HepG2 (cell line): ENCODE measurements around the gene STUM. TPM values are rescaled to one million over a fixed set of nuclear protein-coding genes. Genes with fewer than 3 reads are reported as not detected.

ENCODE experiments used
- ATAC-seq: fragments of 200-7000 bp; cut with Tn5 transposase; 3 replicates; pipeline ENCODE4 v1.9.1; 2020; ENCODE audit warnings: mild to moderate bottlenecking, moderate library complexity
- BruUV-seq: library from RNA; stranded (reverse); fragments of 400-500 nt; replicated peaks from 2 replicates; lab custom pipeline; 2021; lab: Mats Ljungman, UMichigan
- CTCF ChIA-PET: fragments of 300-600 bp; formaldehyde crosslinking; extraction: SDS; loops from one replicate; lab custom pipeline; 2021; ENCODE audit warnings: low total read pairs, inconsistent platforms, low intra/inter-chr PET ratio; lab: Yijun Ruan, JAX
- POLR2A ChIA-PET: fragments of 350-600 bp; sonication (Branson Sonifier 250); formaldehyde crosslinking; loops from one replicate; lab custom pipeline; 2020; ENCODE audit warnings: antibody characterized with exemption, inconsistent platforms; lab: Yijun Ruan, JAX
- DNase-seq: peaks from one replicate; pipeline ENCODE4 v3.0.0-alpha.2; 2015; ENCODE audit warnings: low spot score
- FAIRE-seq: peaks from 3 replicates; lab custom pipeline; 2011; peaks lifted over from hg19 to GRCh38; lab: Jason Lieb, UNC
- H2AFZ ChIP-seq: one replicate; pipeline ENCODE4 v1.6.1; 2011; ENCODE audit warnings: low read length, inconsistent platforms
- H3K27ac ChIP-seq: fragments of 300-600 bp; 3 replicates; pipeline ENCODE4 v1.8.0; 2011; ENCODE audit warnings: mixed run types, mild to moderate bottlenecking, mixed read lengths, low read length, inconsistent platforms; ENCODE audit not compliant: insufficient read depth; ENCODE audit errors: extremely low read length
- H3K27me3 ChIP-seq, 2 experiments: fragments of 200-600 bp in 1 of 2; 2 replicates in 1 of 2; 3 replicates in 1 of 2; pipeline versions ENCODE4 v1.6.0 to v1.8.0; 2011; ENCODE audit warnings: low read length in 2 of 2, mild to moderate bottlenecking in 2 of 2, moderate library complexity in 2 of 2, inconsistent platforms in 1 of 2; ENCODE audit not compliant: insufficient read depth in 2 of 2, control insufficient read depth in 1 of 2
- H3K36me3 ChIP-seq, 2 experiments: fragments of 200-600 bp in 1 of 2; replicated peaks in 1 of 2; 2 replicates in 1 of 2; 3 replicates in 1 of 2; pipeline versions ENCODE4 v1.5.1 to v1.8.0; 2011; ENCODE audit warnings: low read length in 2 of 2, inconsistent platforms in 1 of 2; ENCODE audit not compliant: insufficient read depth in 2 of 2, control insufficient read depth in 1 of 2
- H3K4me1 ChIP-seq: 2 replicates; pipeline ENCODE4 v1.5.1; 2012; ENCODE audit warnings: low read length, inconsistent platforms; ENCODE audit not compliant: insufficient read depth
- H3K4me2 ChIP-seq: 2 replicates; pipeline ENCODE4 v1.6.0; 2011; ENCODE audit warnings: low read depth, low read length, inconsistent platforms
- H3K4me3 ChIP-seq, 3 experiments: fragments of 200-600 bp in 1 of 3; sonication (generic), shearing (Covaris generic) in 1 of 3; replicated peaks in 1 of 3; 2 replicates each; pipeline ENCODE4 v1.5.1; 2011 to 2016; ENCODE audit warnings: low read length in 3 of 3, inconsistent platforms in 2 of 3, low read depth in 2 of 3, mild to moderate bottlenecking in 2 of 3, control low read depth in 1 of 3, mixed read lengths in 1 of 3; ENCODE audit not compliant: insufficient read depth in 1 of 3
- H3K79me2 ChIP-seq: one replicate; pipeline ENCODE4 v1.6.1; 2011; ENCODE audit warnings: low read length, inconsistent platforms; ENCODE audit not compliant: insufficient read depth
- H3K9ac ChIP-seq: 2 replicates; pipeline ENCODE4 v1.6.0; 2011; ENCODE audit warnings: mild to moderate bottlenecking, low read depth, low read length, inconsistent platforms; ENCODE audit not compliant: insufficient read depth
- H3K9me3 ChIP-seq: 2 replicates; pipeline ENCODE4 v1.5.1; 2012; ENCODE audit warnings: mild to moderate bottlenecking, low read length
- H4K20me1 ChIP-seq: 2 replicates; pipeline ENCODE4 v1.6.0; 2011; ENCODE audit warnings: inconsistent platforms, mild to moderate bottlenecking, low read length, moderate library complexity; ENCODE audit not compliant: insufficient read depth
- E2F5 ChIP-seq: sonication (generic); formaldehyde crosslinking; conservative IDR thresholded peaks from 2 replicates; pipeline ENCODE4 v1.4.0; 2020; ENCODE audit warnings: missing genetic modification reagents
- ELK4 ChIP-seq: sonication (generic); formaldehyde crosslinking; IDR thresholded peaks from 2 replicates; pipeline ENCODE4 v1.9.0; 2021; ENCODE audit warnings: missing genetic modification reagents, borderline replicate concordance
- NCOR1 ChIP-seq: fragments of 200-600 bp; sonication (generic); IDR thresholded peaks from 2 replicates; pipeline ENCODE4 v1.7.0; 2017; ENCODE audit warnings: antibody characterized with exemption, low read length, borderline replicate concordance
- POGZ ChIP-seq: sonication (generic); formaldehyde crosslinking; IDR thresholded peaks from 2 replicates; pipeline ENCODE4 v1.4.0; 2020; ENCODE audit warnings: mild to moderate bottlenecking, missing genetic modification reagents
- SP140L ChIP-seq: sonication (generic); formaldehyde crosslinking; IDR thresholded peaks from 2 replicates; pipeline ENCODE4 v1.4.0; 2020; ENCODE audit warnings: missing genetic modification reagents, borderline replicate concordance
- SP4 ChIP-seq: sonication (generic); formaldehyde crosslinking; IDR thresholded peaks from 2 replicates; pipeline ENCODE4 v1.8.1; 2023; ENCODE audit warnings: mild to moderate bottlenecking, missing genetic modification reagents
- WGBS: methylation state at CpG from one replicate; pipeline ENCODE4 v1.1.6; 2017; ENCODE audit warnings: low lambda C conversion rate; 5-methylcytosine and 5-hydroxymethylcytosine counted together
- in situ Hi-C: cut with HindIII; loops from 2 replicates; pipeline ENCODE4 v1.10.0; 2017; ENCODE audit warnings: low pct_unique_long_range_greater_than_20kb; ENCODE audit not compliant: extremely low pct_ligation_motif_present
- intact Hi-C: fragments of 100-400 bp; cut with micrococcal nuclease; formaldehyde crosslinking; loops from one replicate; pipeline ENCODE4 v1.10.0; 2022; ENCODE audit not compliant: unreplicated experiment
- polyA plus RNA-seq, 8 experiments: library from polyadenylated mRNA; depleted of rRNA in 3 of 8; stranded (reverse) in 7 of 8; unstranded in 1 of 8; fragments of >200 nt; fragmentation: Illumina TruSeq in 4 of 8; extraction: Trizol in 4 of 8; gene quantifications; 2 replicates each; pipeline versions ENCODE4 v1.2.1 to v1.2.3, GENCODE V29; 2011 to 2016; ENCODE audit warnings: low read depth in 4 of 8, missing spikeins in 1 of 8, mixed read lengths in 1 of 8; ENCODE audit not compliant: insufficient read depth in 1 of 8
- total RNA-seq, 5 experiments: library from RNA; depleted of rRNA; stranded (reverse); fragments of >200 nt; fragmentation: Illumina TruSeq; extraction: Trizol; gene quantifications; 2 replicates each; pipeline ENCODE4 v1.2.3, GENCODE V29; 2016; ENCODE audit warnings: low read depth in 1 of 5

The STUM gene
- total and polyA plus RNA-seq, 2 of the 13 experiments (the other 11 are each of a cell fraction or from before 2014, with no cell fraction given) = not detected

- ATAC-seq (no peak), FAIRE-seq (no peak)
- BruUV-seq = no TSS peak
These were observed 108.2 kb downstream of the STUM start for GRCh38 chr1:226656601-226657277.

More at GRCh38 chr1:226656601-226657277, 108.2 kb downstream of the STUM start:
- Histone ChIP-seq H3K9ac (no peak overlapping the region), H3K4me2 (no peak overlapping the region), H3K4me1 (no peaks in the 10 kb centered on the region), H3K27me3 (peaks cover 10 to 68% of the 10 kb centered on the region in 2 experiments; a peak in 4 of 5 replicates), H2AFZ (no peak overlapping the region), H3K9me3 (no peaks in the 10 kb centered on the region), H3K79me2 (no peaks in the 10 kb centered on the region), H3K27ac (no peak overlapping the region), H4K20me1 (no peaks in the 10 kb centered on the region), H3K36me3 (no peaks in the 10 kb centered on the region), H3K4me3 (no peak overlapping the region)
- POLR2A ChIA-PET = no interaction called here
- CTCF ChIA-PET = no interaction called here
- 26% methylated on average over 6 of the region's 12 CpGs for WGBS
- intact Hi-C loops (no loop called here), in situ Hi-C loops (no loop called here)
- DNase-seq = no peak
- TF ChIP-seq ELK4 (CRISPR knock-in tag) (no peak), SP4 (CRISPR knock-in tag) (no peak), NCOR1 (no peak), E2F5 (no peak), SP140L (no peak), POGZ (CRISPR knock-in tag) (no peak)
